ENCODE results near the gene SORBS1. TPM values are rescaled to one million over a fixed set of nuclear protein-coding genes. Genes with fewer than 3 reads are reported as not detected.

Gene SORBS1
- total and polyA plus RNA-seq, 9 of the 15 experiments (the other 6 are each of a cell fraction or from before 2014, with no cell fraction given) = 2.0 to 13.3 (median 6.5) TPM

GRCh38 chr10:95561177-95561863 lies at the start of gene SORBS1 (continued):
- TF ChIP-seq MNT (conservative IDR thresholded peaks at IDR 0.05) = peak; percentile 53 to 81; a peak in 3 of 4 replicates
- peak in 2 of 3 experiments; percentile 19 to 37 for TF ChIP-seq YY1 (IDR thresholded peaks at IDR 0.05; ENCODE audit: borderline replicate concordance in 1 of 3, control insufficient read depth in 1 of 3, extremely low read depth in 1 of 3, insufficient read depth in 3 of 3, insufficient read length in 1 of 3, insufficient replicate concordance in 2 of 3, low read depth in 1 of 3, low read length in 2 of 3)
- TF ChIP-seq ZNF592 (IDR thresholded peaks at IDR 0.05) = peak; percentile 39; the same call in 1 of the 2 replicates
- no peak for TF ChIP-seq ZSCAN32 (CRISPR knock-in tag; IDR thresholded peaks at IDR 0.05)
- peak; percentile 40 for TF ChIP-seq HMGN3 (IDR thresholded peaks at IDR 0.05; ENCODE audit: borderline replicate concordance, extremely low read depth, insufficient read length, low read depth, low read length)
- 0 out of 2 replicates have a peak, but pooled peaks have one; percentile 25 for TF ChIP-seq CREB1 (IDR thresholded peaks at IDR 0.05)
- TF ChIP-seq CREB1 (CRISPR knock-in tag; IDR thresholded peaks at IDR 0.05) = 0 out of 2 replicates have a peak, but pooled peaks have one; percentile 37
- TF ChIP-seq BRF2 (IDR thresholded peaks at IDR 0.05; ENCODE audit: borderline replicate concordance, insufficient read depth, insufficient read length) = no peak
- peak; percentile 99 for TF ChIP-seq CHD4 (IDR thresholded peaks at IDR 0.05; ENCODE audit: insufficient read depth, insufficient replicate concordance, low read depth, low read length, poor library complexity, severe bottlenecking)
- TF ChIP-seq GABPA (tag; conservative IDR thresholded peaks at IDR 0.05; ENCODE audit: low read depth) = peak; percentile 74
- no peak for TF ChIP-seq CREB3L1 (IDR thresholded peaks at IDR 0.05; ENCODE audit: borderline replicate concordance, low read depth)
- TF ChIP-seq NFYB (IDR thresholded peaks at IDR 0.05; ENCODE audit: extremely low read depth, insufficient read length) = peak; percentile 30
- 0 out of 2 replicates have a peak, but pooled peaks have one; percentile 44 for TF ChIP-seq EGR1 (conservative IDR thresholded peaks at IDR 0.05)
- TF ChIP-seq ATF1 (CRISPR knock-in tag; IDR thresholded peaks at IDR 0.05) = no peak
- peak; percentile 49 for TF ChIP-seq ATF1 (tag; IDR thresholded peaks at IDR 0.05)
- TF ChIP-seq ZNF324 (CRISPR knock-in tag; IDR thresholded peaks at IDR 0.05) = no peak
- TF ChIP-seq ZNF41 (CRISPR knock-in tag; conservative IDR thresholded peaks at IDR 0.05) = no peak
